ENCODE results near the gene BHLHE40.

DNA sequence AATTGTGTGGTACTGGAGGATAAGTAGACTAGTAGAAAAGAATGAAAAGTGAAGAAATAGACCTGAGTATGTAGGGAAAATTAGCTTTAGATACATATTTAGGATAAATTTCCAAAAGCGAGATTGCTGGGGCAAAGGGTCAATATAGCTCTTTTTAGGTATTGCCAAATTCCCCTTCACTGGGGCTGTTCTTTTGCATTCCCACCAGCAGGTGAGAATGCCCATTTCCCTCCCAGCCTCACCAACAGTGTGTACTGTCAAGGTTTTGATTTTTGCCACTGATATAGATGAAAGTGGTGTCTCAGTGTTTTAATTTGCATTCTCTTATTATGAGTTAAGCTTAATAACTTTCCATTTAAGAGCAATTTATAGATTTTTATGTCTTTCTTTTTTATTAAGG, 35.7 kb upstream of the BHLHE40 start:
- TF ChIP-seq, protein P1, sequence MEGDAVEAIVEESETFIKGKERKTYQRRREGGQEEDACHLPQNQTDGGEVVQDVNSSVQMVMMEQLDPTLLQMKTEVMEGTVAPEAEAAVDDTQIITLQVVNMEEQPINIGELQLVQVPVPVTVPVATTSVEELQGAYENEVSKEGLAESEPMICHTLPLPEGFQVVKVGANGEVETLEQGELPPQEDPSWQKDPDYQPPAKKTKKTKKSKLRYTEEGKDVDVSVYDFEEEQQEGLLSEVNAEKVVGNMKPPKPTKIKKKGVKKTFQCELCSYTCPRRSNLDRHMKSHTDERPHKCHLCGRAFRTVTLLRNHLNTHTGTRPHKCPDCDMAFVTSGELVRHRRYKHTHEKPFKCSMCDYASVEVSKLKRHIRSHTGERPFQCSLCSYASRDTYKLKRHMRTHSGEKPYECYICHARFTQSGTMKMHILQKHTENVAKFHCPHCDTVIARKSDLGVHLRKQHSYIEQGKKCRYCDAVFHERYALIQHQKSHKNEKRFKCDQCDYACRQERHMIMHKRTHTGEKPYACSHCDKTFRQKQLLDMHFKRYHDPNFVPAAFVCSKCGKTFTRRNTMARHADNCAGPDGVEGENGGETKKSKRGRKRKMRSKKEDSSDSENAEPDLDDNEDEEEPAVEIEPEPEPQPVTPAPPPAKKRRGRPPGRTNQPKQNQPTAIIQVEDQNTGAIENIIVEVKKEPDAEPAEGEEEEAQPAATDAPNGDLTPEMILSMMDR (tag by site-specific recombination; IDR thresholded peaks at IDR 0.05): no peak
- TF ChIP-seq, protein P2, sequence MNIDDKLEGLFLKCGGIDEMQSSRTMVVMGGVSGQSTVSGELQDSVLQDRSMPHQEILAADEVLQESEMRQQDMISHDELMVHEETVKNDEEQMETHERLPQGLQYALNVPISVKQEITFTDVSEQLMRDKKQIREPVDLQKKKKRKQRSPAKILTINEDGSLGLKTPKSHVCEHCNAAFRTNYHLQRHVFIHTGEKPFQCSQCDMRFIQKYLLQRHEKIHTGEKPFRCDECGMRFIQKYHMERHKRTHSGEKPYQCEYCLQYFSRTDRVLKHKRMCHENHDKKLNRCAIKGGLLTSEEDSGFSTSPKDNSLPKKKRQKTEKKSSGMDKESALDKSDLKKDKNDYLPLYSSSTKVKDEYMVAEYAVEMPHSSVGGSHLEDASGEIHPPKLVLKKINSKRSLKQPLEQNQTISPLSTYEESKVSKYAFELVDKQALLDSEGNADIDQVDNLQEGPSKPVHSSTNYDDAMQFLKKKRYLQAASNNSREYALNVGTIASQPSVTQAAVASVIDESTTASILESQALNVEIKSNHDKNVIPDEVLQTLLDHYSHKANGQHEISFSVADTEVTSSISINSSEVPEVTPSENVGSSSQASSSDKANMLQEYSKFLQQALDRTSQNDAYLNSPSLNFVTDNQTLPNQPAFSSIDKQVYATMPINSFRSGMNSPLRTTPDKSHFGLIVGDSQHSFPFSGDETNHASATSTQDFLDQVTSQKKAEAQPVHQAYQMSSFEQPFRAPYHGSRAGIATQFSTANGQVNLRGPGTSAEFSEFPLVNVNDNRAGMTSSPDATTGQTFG (tag by site-specific recombination; IDR thresholded peaks at IDR 0.05; ENCODE audit: borderline replicate concordance): no peak
- TF ChIP-seq, protein P3, sequence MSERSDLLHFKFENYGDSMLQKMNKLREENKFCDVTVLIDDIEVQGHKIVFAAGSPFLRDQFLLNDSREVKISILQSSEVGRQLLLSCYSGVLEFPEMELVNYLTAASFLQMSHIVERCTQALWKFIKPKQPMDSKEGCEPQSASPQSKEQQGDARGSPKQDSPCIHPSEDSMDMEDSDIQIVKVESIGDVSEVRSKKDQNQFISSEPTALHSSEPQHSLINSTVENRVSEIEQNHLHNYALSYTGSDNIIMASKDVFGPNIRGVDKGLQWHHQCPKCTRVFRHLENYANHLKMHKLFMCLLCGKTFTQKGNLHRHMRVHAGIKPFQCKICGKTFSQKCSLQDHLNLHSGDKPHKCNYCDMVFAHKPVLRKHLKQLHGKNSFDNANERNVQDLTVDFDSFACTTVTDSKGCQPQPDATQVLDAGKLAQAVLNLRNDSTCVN (tag by site-specific recombination; optimal IDR thresholded peaks at IDR 0.05): no peak
- TF ChIP-seq KLF9 (tag by site-specific recombination; IDR thresholded peaks at IDR 0.05; ENCODE audit: low read depth) (no peak), ZNF184 (tag by site-specific recombination; IDR thresholded peaks at IDR 0.05) (no peak), ZNF335 (tag by site-specific recombination; conservative IDR thresholded peaks at IDR 0.05) (no peak), ZNF621 (tag by site-specific recombination; IDR thresholded peaks at IDR 0.05) (no peak), ZNF473 (tag by site-specific recombination; IDR thresholded peaks at IDR 0.05) (no peak)
- TF ChIP-seq, protein P4, sequence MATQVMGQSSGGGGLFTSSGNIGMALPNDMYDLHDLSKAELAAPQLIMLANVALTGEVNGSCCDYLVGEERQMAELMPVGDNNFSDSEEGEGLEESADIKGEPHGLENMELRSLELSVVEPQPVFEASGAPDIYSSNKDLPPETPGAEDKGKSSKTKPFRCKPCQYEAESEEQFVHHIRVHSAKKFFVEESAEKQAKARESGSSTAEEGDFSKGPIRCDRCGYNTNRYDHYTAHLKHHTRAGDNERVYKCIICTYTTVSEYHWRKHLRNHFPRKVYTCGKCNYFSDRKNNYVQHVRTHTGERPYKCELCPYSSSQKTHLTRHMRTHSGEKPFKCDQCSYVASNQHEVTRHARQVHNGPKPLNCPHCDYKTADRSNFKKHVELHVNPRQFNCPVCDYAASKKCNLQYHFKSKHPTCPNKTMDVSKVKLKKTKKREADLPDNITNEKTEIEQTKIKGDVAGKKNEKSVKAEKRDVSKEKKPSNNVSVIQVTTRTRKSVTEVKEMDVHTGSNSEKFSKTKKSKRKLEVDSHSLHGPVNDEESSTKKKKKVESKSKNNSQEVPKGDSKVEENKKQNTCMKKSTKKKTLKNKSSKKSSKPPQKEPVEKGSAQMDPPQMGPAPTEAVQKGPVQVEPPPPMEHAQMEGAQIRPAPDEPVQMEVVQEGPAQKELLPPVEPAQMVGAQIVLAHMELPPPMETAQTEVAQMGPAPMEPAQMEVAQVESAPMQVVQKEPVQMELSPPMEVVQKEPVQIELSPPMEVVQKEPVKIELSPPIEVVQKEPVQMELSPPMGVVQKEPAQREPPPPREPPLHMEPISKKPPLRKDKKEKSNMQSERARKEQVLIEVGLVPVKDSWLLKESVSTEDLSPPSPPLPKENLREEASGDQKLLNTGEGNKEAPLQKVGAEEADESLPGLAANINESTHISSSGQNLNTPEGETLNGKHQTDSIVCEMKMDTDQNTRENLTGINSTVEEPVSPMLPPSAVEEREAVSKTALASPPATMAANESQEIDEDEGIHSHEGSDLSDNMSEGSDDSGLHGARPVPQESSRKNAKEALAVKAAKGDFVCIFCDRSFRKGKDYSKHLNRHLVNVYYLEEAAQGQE (tag by site-specific recombination; IDR thresholded peaks at IDR 0.05): no peak

Measured in HEK293 (cell line).